Natural killer cell treated with Interleukin-12 subunit alpha and Interleukin-12 subunit beta and Interleukin-15 and Interleukin-18, amount 100 ng/mL, for 72 hours (primary cell): ENCODE measurements around the gene CSTPP1. TPM values are rescaled to one million over a fixed set of nuclear protein-coding genes. Genes with fewer than 3 reads are reported as not detected.
"Not testable (repeated sequence)": the region's sequence is repeated elsewhere in the genome, so short reads cannot be mapped to it uniquely, and the experiment has no call there.

Source experiments
- ATAC-seq, 2 donors: fragments of 150-1000 bp; cut with Tn5 transposase in 1 of 2; sonication (Bioruptor Pico), chemical (Tn5 transposase) in 1 of 2; 2 replicates each; pipeline ENCODE4 v1.10.0; 2021
- DNase-seq: peaks from one replicate; pipeline ENCODE4 v3.0.0; 2022; ENCODE audit warnings: low spot score
- H3K27ac Mint-ChIP-seq, 2 donors: 1 replicate in 1 of 2; 2 replicates in 1 of 2; pipeline ENCODE4 v1.8.0; 2022; ENCODE audit warnings: mixed read lengths in 2 of 2, mild to moderate bottlenecking in 1 of 2, moderate library complexity in 1 of 2
- H3K27me3 Mint-ChIP-seq, 2 donors: 1 replicate in 1 of 2; 2 replicates in 1 of 2; pipeline ENCODE4 v1.8.0; 2022; ENCODE audit warnings: mixed read lengths in 2 of 2
- H3K36me3 Mint-ChIP-seq: one replicate; pipeline ENCODE4 v1.8.0; 2022; ENCODE audit warnings: mixed read lengths
- H3K4me1 Mint-ChIP-seq, 2 donors: 1 replicate in 1 of 2; 2 replicates in 1 of 2; pipeline ENCODE4 v1.8.0; 2022; ENCODE audit warnings: low read depth in 2 of 2, mixed read lengths in 2 of 2, mild to moderate bottlenecking in 1 of 2
- H3K4me3 Mint-ChIP-seq: one replicate; pipeline ENCODE4 v1.8.0; 2022; ENCODE audit warnings: mixed read lengths
- H3K9me3 Mint-ChIP-seq: 2 replicates; pipeline ENCODE4 v1.8.0; 2022; ENCODE audit warnings: mixed read lengths
- total RNA-seq, 2 donors: library from RNA; stranded (reverse); gene quantifications; one replicate each; pipeline ENCODE4 v1.2.3, GENCODE V29; 2022

CSTPP1 gene
- total RNA-seq, 2 donors from 2014 or later, result 20.9 to 23.8 TPM

- Mint-ChIP-seq H3K27me3 (peaks cover 6 to 15% of the 10 kb centered on the region in 2 donors), H3K36me3 (no peaks in the 10 kb centered on the region), H3K9me3 (no peaks in the 10 kb centered on the region), H3K4me3 (no peak overlapping the region), H3K27ac (no peak overlapping the region), H3K4me1 (peaks cover 0 to 3% of the 10 kb centered on the region in 2 donors)
- DNase-seq, result no peak
- ATAC-seq, result no peak
These were observed 248.2 kb downstream of the CSTPP1 start for GRCh38 chr11:47184711-47185304.

GRCh38 chr11:47185305-47186075 lies 248.9 kb downstream of the CSTPP1 start:
- H3K4me3 Mint-ChIP-seq, result no peak overlapping the region
- H3K9me3 Mint-ChIP-seq, result no peaks in the 10 kb centered on the region
- ATAC-seq, result peak; percentile 7 to 18
- DNase-seq, result no peak
- H3K4me1 Mint-ChIP-seq, result peaks cover 0 to 3% of the 10 kb centered on the region in 2 donors
- no peak overlapping the region for H3K27ac Mint-ChIP-seq
- H3K36me3 Mint-ChIP-seq, result no peaks in the 10 kb centered on the region
- peaks cover 6 to 15% of the 10 kb centered on the region in 2 donors for H3K27me3 Mint-ChIP-seq

GRCh38 chr11:47186076-47186699 lies 249.6 kb downstream of the CSTPP1 start, which contains the start of gene PACSIN3:
TSS of gene PACSIN3 (minus strand) at chr11:47186434. CDS start at chr11:47182727, 3,707 bp downstream.
- H3K27me3 Mint-ChIP-seq, result peaks cover 8 to 15% of the 10 kb centered on the region in 2 donors
- no peaks in the 10 kb centered on the region for H3K36me3 Mint-ChIP-seq
- H3K9me3 Mint-ChIP-seq, result no peaks in the 10 kb centered on the region
- H3K27ac Mint-ChIP-seq, result no peak within 1 kb of the TSS
- H3K4me3 Mint-ChIP-seq, result peak within 1 kb of the TSS; percentile 75
- H3K4me1 Mint-ChIP-seq, result peaks cover 0 to 3% of the 10 kb centered on the region in 2 donors
- peak; percentile 64 for DNase-seq
- peak; percentile 80 to 88 for ATAC-seq

DNA sequence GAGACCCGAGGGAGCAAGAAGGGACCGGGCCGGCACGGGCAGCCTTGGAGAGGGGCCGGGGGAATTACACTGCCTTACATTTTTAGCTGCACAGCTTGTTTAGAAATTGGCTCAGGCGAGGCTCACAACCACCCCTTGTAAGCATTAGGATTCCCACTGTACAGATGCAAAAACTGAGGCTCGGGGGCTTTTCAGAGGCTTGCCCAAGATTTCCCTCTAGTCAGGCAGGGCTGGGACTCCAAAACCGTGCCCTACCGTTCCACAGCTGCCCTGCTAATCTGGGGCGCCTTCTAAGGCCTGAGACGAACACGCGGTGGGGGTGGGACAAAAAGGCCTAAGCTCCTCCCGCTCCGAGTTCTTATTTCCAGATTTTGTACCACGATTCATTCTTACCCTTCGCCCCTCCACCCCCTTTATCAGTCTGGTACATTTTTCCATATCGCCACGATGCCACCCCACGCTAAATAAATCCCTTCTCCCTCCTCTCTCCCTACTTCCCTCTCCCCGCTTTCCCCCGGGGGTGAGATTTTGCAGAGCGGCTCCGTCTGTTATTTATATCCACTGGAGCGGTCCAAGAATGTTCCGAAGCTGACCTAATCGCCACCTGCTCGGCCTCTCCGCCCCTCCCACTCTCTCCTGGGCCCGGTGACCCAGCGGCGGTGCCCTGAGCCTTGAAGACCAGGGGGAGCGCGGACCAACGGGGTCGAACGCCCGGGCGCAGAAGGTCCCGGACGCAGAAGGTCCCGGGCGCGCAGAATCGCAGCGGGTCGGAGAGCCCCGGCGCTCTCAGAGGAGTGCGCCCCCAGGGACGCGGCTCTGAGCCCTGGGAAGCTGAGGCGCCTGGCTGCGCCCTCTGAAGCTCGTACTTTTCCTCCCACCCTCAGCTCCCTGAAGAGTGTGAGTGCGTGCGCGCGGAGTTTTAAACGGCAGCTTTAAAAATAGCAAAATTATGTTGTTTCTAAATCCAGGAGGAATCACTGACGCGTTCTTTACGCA lies 250.4 kb downstream of the CSTPP1 start:
- no peaks in the 10 kb centered on the region for H3K9me3 Mint-ChIP-seq
- H3K4me3 Mint-ChIP-seq, result peak overlapping the region; percentile 75
- H3K27ac Mint-ChIP-seq, result no peak overlapping the region
- no peaks in the 10 kb centered on the region for H3K36me3 Mint-ChIP-seq
- H3K4me1 Mint-ChIP-seq, result peaks cover 0 to 3% of the 10 kb centered on the region in 2 donors
- ATAC-seq (peak; percentile 38 to 41), DNase-seq (no peak)
- H3K27me3 Mint-ChIP-seq, result peaks cover 10 to 15% of the 10 kb centered on the region in 2 donors

DNA sequence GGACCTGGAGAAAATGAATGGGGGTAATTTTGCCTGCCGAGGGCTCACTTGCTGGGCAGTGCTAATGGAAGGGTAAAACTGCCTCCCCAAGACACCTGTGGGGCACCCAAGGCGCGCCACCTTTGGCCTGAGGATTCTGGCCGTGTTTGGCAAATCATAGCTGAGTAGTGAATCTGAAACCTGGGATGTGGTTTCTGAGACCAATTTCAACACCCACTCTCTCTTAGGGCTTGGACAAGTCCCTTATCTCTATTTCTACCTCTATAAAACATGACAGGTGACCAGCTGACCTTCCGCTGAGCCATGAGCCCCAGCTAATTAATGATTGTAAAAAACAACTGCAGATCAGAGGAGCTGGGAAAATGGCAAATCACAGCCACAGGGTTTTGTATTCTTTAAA lies 251.2 kb downstream of the CSTPP1 start:
- no peak for ATAC-seq
- Mint-ChIP-seq H3K36me3 (no peaks in the 10 kb centered on the region), H3K4me3 (no peak overlapping the region), H3K9me3 (no peaks in the 10 kb centered on the region), H3K27ac (no peak overlapping the region), H3K27me3 (peaks cover 10 to 15% of the 10 kb centered on the region in 2 donors), H3K4me1 (peaks cover 0 to 3% of the 10 kb centered on the region in 2 donors)
- no peak for DNase-seq

- Mint-ChIP-seq H3K27me3 (peaks cover 10 to 18% of the 10 kb centered on the region in 2 donors), H3K27ac (no peak overlapping the region), H3K4me3 (no peak overlapping the region), H3K9me3 (no peaks in the 10 kb centered on the region), H3K36me3 (no peaks in the 10 kb centered on the region), H3K4me1 (peaks cover 0 to 3% of the 10 kb centered on the region in 2 donors)
- ATAC-seq, result no peak
- no peak for DNase-seq
These were observed 251.7 kb downstream of the CSTPP1 start for GRCh38 chr11:47188259-47188658.

DNA sequence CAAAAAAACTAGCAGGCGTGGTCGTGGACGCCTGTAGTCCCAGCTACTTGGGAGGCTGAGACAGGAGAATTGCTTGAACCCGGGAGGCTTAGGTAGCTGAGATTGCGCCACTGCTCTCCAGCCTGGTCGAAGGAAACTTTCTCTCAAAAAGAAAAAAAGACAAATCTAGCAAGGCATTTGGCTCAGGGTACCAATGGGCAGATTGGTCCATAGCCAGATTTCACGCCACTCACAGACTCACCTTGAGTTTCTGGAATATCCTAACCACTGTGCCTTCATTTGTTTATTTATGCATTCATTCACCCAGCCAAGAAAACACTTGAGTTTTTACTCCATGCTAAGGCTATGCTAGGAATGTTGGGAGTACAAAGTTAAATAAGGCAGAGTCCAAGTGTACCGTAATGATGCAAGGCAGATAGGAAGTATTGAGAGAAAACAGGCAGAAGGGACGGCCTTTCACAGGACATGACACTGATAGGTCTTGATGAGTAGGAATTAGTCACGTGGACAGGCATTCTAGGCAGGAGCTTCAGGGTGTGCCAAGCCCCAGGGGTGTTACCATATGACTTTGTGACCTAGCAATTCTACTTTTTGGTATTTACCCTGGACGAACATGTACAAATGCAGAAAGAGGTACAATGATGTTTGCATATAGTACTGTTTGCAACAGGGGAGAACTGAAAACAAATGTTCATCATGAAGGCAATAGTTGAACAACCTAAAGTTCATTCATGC lies 252.7 kb downstream of the CSTPP1 start:
- no peak for DNase-seq
- Mint-ChIP-seq H3K27me3 (peaks cover 9 to 18% of the 10 kb centered on the region in 2 donors), H3K4me1 (peaks cover 0 to 3% of the 10 kb centered on the region in 2 donors), H3K36me3 (no peaks in the 10 kb centered on the region), H3K27ac (no peak overlapping the region), H3K4me3 (no peak overlapping the region), H3K9me3 (no peaks in the 10 kb centered on the region)
- no peak for ATAC-seq

DNA sequence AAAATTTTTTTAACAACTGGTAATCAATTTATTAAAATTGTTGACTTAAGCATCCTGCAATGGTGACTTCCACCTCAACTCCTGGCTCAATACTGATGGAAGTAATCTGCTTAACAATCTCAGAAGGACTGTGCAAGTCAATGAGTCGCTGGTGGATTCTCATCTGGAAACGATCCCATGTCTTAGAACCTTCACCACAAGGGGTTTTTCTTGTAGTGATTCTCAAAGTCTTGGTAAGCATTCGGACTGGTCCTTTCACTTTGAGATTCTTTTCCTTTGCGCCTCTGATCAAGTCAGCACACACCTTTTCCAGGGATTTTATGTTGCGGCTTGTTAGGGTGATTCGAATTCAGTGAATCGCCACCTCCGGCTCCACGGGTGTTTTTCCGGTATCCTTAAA lies 254.6 kb downstream of the CSTPP1 start:
- H3K4me1 Mint-ChIP-seq, H3K9me3 Mint-ChIP-seq, H3K4me3 Mint-ChIP-seq, DNase-seq, H3K27ac Mint-ChIP-seq, H3K36me3 Mint-ChIP-seq, ATAC-seq: not testable (repeated sequence)
- peaks cover 7 to 14% of the 10 kb centered on the region in 2 donors for H3K27me3 Mint-ChIP-seq

DNA sequence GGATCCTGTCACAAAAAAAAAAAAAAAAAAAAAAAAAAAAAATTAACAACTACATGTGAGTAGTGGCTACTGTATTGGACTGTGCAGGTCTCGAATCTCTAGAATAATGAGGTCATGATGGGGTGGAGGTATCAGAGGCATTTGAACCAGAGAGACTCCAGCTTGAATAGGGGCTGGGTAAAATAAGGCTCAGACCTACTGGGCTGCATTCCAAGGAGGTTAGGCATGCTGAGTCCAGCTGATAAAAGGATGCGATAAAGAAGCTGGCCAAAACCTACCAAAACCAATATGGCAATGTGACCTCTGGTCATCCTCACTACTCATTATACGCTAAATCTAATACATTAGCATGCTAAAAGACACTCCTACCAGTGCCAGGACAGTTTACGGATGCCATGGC lies 255.6 kb downstream of the CSTPP1 start:
- no peaks in the 10 kb centered on the region for H3K9me3 Mint-ChIP-seq
- H3K4me3 Mint-ChIP-seq, result no peak overlapping the region
- H3K27ac Mint-ChIP-seq, result no peak overlapping the region
- DNase-seq (no peak), ATAC-seq (no peak)
- peaks cover 7 to 14% of the 10 kb centered on the region in 2 donors for H3K27me3 Mint-ChIP-seq
- H3K36me3 Mint-ChIP-seq, result no peaks in the 10 kb centered on the region
- H3K4me1 Mint-ChIP-seq, result peaks cover 0 to under 1% of the 10 kb centered on the region in 2 donors

DNA sequence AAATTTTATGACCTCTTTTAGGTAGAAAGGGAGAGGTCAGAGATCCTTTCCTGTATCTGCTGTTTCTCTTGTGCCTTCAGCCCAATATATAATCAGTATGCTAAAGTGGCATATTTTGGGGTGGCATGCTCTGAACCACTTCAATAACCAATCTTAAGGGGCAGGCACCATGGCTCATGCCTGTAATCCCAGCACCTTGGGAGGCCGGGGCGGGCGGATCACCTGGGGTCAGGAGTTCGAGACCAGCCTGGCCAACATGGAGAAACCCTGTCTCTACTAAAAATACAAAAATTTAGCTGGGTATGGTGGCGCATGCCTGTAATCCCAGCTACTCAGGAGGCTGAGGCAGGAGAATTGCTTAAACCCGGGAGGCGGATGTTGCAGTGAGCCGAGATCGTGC lies 261.6 kb downstream of the CSTPP1 start:
- H3K27ac Mint-ChIP-seq, H3K27me3 Mint-ChIP-seq, H3K4me1 Mint-ChIP-seq, ATAC-seq, H3K9me3 Mint-ChIP-seq, DNase-seq, H3K4me3 Mint-ChIP-seq, H3K36me3 Mint-ChIP-seq: not testable (repeated sequence)

- no peak for ATAC-seq
- no peaks in the 10 kb centered on the region for H3K36me3 Mint-ChIP-seq
- no peaks in the 10 kb centered on the region for H3K9me3 Mint-ChIP-seq
These were observed 264.5 kb downstream of the CSTPP1 start for GRCh38 chr11:47201015-47201414.

GRCh38 chr11:47202576-47202975 lies 266.0 kb downstream of the CSTPP1 start:
- Mint-ChIP-seq H3K27me3 (peaks cover 0 to 5% of the 10 kb centered on the region in 2 donors), H3K4me3 (no peak overlapping the region), H3K9me3 (no peaks in the 10 kb centered on the region), H3K27ac (no peak overlapping the region), H3K36me3 (no peaks in the 10 kb centered on the region), H3K4me1 (no peaks in the 10 kb centered on the region)
- no peak for DNase-seq
- no peak for ATAC-seq

More at GRCh38 chr11:47201015-47201414, 264.5 kb downstream of the CSTPP1 start:
- Mint-ChIP-seq H3K27me3 (peaks cover 0 to 5% of the 10 kb centered on the region in 2 donors), H3K27ac (peak overlapping the region in 1 of 2 donors; percentile 60), H3K4me1 (no peaks in the 10 kb centered on the region), H3K4me3 (no peak overlapping the region)
- no peak for DNase-seq
